ENCODE results near the gene EPS8L2. TPM values are rescaled to one million over a fixed set of nuclear protein-coding genes. Genes with fewer than 3 reads are reported as not detected.

The EPS8L2 gene
- total and polyA plus RNA-seq, 2 of the 13 experiments (the other 11 are each of a cell fraction or from before 2014, with no cell fraction given), result 89.3 to 416 TPM

GRCh38 chr11:694563-695287 lies 11.3 kb upstream of the EPS8L2 start, which contains the start of gene DEAF1 (continued):
- peak; percentile 85 for TF ChIP-seq ZNF687 (CRISPR knock-in tag; IDR thresholded peaks at IDR 0.05)
- 0 out of 2 replicates have a peak, but pooled peaks have one; percentile 10 for TF ChIP-seq ZNF160 (CRISPR knock-in tag; IDR thresholded peaks at IDR 0.05)
- peak; percentile 68; the same call in 1 of the 2 replicates for TF ChIP-seq ZBTB38 (CRISPR knock-in tag; IDR thresholded peaks at IDR 0.05)
- no peak for TF ChIP-seq ZNF260 (CRISPR knock-in tag; IDR thresholded peaks at IDR 0.05; ENCODE audit: borderline replicate concordance, low read depth)
- TF ChIP-seq ARNTL (CRISPR knock-in tag; IDR thresholded peaks at IDR 0.05), result peak; percentile 67; the same call in 1 of the 2 replicates
- peak; percentile 20; the same call in 1 of the 2 replicates for TF ChIP-seq MNT (IDR thresholded peaks at IDR 0.05)
- TF ChIP-seq, protein P1, sequence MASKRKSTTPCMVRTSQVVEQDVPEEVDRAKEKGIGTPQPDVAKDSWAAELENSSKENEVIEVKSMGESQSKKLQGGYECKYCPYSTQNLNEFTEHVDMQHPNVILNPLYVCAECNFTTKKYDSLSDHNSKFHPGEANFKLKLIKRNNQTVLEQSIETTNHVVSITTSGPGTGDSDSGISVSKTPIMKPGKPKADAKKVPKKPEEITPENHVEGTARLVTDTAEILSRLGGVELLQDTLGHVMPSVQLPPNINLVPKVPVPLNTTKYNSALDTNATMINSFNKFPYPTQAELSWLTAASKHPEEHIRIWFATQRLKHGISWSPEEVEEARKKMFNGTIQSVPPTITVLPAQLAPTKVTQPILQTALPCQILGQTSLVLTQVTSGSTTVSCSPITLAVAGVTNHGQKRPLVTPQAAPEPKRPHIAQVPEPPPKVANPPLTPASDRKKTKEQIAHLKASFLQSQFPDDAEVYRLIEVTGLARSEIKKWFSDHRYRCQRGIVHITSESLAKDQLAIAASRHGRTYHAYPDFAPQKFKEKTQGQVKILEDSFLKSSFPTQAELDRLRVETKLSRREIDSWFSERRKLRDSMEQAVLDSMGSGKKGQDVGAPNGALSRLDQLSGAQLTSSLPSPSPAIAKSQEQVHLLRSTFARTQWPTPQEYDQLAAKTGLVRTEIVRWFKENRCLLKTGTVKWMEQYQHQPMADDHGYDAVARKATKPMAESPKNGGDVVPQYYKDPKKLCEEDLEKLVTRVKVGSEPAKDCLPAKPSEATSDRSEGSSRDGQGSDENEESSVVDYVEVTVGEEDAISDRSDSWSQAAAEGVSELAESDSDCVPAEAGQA (IDR thresholded peaks at IDR 0.05; ENCODE audit: low read depth), result no peak
- TF ChIP-seq, protein P1 (CRISPR knock-in tag; IDR thresholded peaks at IDR 0.05; ENCODE audit: borderline replicate concordance), result peak; percentile 58; the same call in 1 of the 2 replicates
- TF ChIP-seq, protein P2, sequence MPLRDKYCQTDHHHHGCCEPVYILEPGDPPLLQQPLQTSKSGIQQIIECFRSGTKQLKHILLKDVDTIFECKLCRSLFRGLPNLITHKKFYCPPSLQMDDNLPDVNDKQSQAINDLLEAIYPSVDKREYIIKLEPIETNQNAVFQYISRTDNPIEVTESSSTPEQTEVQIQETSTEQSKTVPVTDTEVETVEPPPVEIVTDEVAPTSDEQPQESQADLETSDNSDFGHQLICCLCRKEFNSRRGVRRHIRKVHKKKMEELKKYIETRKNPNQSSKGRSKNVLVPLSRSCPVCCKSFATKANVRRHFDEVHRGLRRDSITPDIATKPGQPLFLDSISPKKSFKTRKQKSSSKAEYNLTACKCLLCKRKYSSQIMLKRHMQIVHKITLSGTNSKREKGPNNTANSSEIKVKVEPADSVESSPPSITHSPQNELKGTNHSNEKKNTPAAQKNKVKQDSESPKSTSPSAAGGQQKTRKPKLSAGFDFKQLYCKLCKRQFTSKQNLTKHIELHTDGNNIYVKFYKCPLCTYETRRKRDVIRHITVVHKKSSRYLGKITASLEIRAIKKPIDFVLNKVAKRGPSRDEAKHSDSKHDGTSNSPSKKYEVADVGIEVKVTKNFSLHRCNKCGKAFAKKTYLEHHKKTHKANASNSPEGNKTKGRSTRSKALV (CRISPR knock-in tag; IDR thresholded peaks at IDR 0.05), result 0 out of 2 replicates have a peak, but pooled peaks have one; percentile 10
- TF ChIP-seq SSRP1 (CRISPR knock-in tag; IDR thresholded peaks at IDR 0.05), result no peak
- peak; percentile 72; the same call in 1 of the 2 replicates for TF ChIP-seq ZSCAN21 (CRISPR knock-in tag; IDR thresholded peaks at IDR 0.05; ENCODE audit: borderline replicate concordance)
- TF ChIP-seq ZSCAN20 (CRISPR knock-in tag; IDR thresholded peaks at IDR 0.05; ENCODE audit: borderline replicate concordance), result peak; percentile 29; the same call in 1 of the 2 replicates
- no peak for TF ChIP-seq SP140L (CRISPR knock-in tag; IDR thresholded peaks at IDR 0.05; ENCODE audit: borderline replicate concordance)
- TF ChIP-seq MATR3 (CRISPR knock-in tag; IDR thresholded peaks at IDR 0.05), result no peak
- no peak for TF ChIP-seq TAF15 (IDR thresholded peaks at IDR 0.05; ENCODE audit: low read depth, low read length, poor library complexity, severe bottlenecking)

Measured in HepG2 (cell line).